Colonic mucosa (tissue), 4 donors: Measurements from ENCODE around the gene ERVW-1. TPM values are rescaled to one million over a fixed set of nuclear protein-coding genes. Genes with fewer than 3 reads are reported as not detected.

Experiments
- DNase-seq: peaks from one replicate; pipeline ENCODE4 v3.0.0-alpha.2; 2020
- H3K27ac ChIP-seq: fragments of 200-600 bp; one replicate; pipeline ENCODE4 v1.8.0; 2021
- H3K27me3 ChIP-seq: fragments of 200-600 bp; one replicate; pipeline ENCODE4 v1.8.0; 2021
- H3K36me3 ChIP-seq: fragments of 200-600 bp; one replicate; pipeline ENCODE4 v1.8.0; 2021
- H3K4me1 ChIP-seq: fragments of 200-600 bp; one replicate; pipeline ENCODE4 v1.8.0; 2021; ENCODE audit warnings: mild to moderate bottlenecking
- H3K4me3 ChIP-seq: fragments of 200-600 bp; one replicate; pipeline ENCODE4 v1.8.0; 2021
- H3K9ac ChIP-seq, 2 donors: one replicate each; pipeline ENCODE4 v1.7.0; 2013; ENCODE audit warnings: control low read depth in 2 of 2, low read depth in 2 of 2, low read length in 2 of 2
- H3K9me3 ChIP-seq: fragments of 200-600 bp; one replicate; pipeline ENCODE4 v1.8.0; 2021
- intact Hi-C: fragments of 100-400 bp; cut with DNase I; formaldehyde crosslinking; loops from one replicate; pipeline ENCODE4 v1.14.1; 2022
- total RNA-seq, 2 donors: library from RNA; stranded (reverse); fragmentation: NEBNext Ultra II Directional in 1 of 2; extraction: Animal tissue kit (Norgen Biotek cat#: 25700) in 1 of 2; gene quantifications; one replicate each; pipeline ENCODE4 v1.2.1, GENCODE V29; 2021
- TF ChIP-seq, protein P1 (sequence below): fragments of 200-600 bp; IDR thresholded peaks from one replicate; pipeline ENCODE4 v1.8.0; 2022; ENCODE audit warnings: antibody characterized with exemption, mild to moderate bottlenecking
- donor health status: healthy.
- donor health status: DM: no; HTN: no; CAD: no.
- donor health status: DM: no; HTN: no; CAD: no.

The ERVW-1 gene
- total RNA-seq, 2 donors from 2014 or later, result not detected

DNA sequence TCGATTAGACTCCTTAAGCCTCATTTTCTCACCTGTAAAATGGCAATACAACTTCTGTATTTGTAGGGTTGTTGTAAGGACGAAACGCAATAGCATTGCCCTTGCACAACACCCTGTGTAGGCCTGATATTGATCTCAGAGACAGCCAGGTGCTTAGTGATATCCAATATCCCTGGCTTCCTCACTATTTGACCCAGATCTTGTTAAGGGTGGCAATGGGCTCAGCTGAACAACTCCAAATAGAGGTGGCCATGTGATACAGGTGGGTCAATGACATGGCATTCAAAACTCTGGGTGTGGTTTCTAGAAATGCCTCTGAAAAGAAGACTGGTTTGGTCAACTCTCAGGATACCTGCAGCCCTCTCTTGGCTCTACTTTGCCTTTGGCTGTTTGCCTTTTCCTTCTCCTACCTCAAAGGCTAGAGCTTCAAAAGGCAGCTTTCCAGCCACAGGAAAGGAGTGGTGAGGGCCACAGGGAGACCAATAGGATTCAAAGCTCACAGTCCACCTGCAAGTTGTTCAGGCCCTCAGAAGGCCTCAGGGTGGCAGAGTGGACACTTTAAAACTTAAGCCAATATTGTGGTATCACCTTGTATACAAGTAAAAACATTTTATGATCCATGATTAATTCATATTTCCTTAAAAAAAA lies 45.3 kb downstream of the ERVW-1 start:
- Histone ChIP-seq H3K9ac (no peak overlapping the region), H3K27me3 (no peaks in the 10 kb centered on the region), H3K27ac (no peak overlapping the region), H3K4me3 (no peak overlapping the region), H3K36me3 (no peaks in the 10 kb centered on the region), H3K4me1 (no peaks in the 10 kb centered on the region), H3K9me3 (no peaks in the 10 kb centered on the region)
- TF ChIP-seq, protein P1, sequence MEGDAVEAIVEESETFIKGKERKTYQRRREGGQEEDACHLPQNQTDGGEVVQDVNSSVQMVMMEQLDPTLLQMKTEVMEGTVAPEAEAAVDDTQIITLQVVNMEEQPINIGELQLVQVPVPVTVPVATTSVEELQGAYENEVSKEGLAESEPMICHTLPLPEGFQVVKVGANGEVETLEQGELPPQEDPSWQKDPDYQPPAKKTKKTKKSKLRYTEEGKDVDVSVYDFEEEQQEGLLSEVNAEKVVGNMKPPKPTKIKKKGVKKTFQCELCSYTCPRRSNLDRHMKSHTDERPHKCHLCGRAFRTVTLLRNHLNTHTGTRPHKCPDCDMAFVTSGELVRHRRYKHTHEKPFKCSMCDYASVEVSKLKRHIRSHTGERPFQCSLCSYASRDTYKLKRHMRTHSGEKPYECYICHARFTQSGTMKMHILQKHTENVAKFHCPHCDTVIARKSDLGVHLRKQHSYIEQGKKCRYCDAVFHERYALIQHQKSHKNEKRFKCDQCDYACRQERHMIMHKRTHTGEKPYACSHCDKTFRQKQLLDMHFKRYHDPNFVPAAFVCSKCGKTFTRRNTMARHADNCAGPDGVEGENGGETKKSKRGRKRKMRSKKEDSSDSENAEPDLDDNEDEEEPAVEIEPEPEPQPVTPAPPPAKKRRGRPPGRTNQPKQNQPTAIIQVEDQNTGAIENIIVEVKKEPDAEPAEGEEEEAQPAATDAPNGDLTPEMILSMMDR, result no peak
- no peak for DNase-seq
- intact Hi-C loops, result no loop called here

DNA sequence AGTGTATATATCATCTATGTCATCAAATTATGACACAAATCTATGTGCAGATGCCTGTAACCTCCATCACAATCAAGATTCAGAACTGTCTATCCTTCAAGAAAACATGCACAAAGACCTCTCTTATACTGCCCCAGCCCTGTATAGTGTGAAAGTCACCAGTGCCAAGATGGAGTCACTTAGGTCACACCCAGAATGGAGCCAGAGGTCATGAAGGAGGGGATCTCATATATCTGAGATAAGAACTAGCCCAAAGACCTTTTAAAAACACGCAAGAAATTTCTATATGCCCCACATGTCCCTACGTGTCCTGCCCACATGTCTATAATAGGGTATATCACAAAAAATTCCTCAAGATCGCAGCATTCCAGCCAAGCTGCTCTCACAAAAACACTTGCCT lies 50.6 kb downstream of the ERVW-1 start:
- no peaks in the 10 kb centered on the region for H3K9me3 ChIP-seq
- no peak overlapping the region for H3K27ac ChIP-seq
- H3K4me1 ChIP-seq, result no peaks in the 10 kb centered on the region
- intact Hi-C loops, result no loop called here
- no peak for DNase-seq
- H3K4me3 ChIP-seq, result no peak overlapping the region
- H3K27me3 ChIP-seq, result no peaks in the 10 kb centered on the region
- no peaks in the 10 kb centered on the region for H3K36me3 ChIP-seq
- TF ChIP-seq, protein P1, result no peak
- no peak overlapping the region for H3K9ac ChIP-seq

DNA sequence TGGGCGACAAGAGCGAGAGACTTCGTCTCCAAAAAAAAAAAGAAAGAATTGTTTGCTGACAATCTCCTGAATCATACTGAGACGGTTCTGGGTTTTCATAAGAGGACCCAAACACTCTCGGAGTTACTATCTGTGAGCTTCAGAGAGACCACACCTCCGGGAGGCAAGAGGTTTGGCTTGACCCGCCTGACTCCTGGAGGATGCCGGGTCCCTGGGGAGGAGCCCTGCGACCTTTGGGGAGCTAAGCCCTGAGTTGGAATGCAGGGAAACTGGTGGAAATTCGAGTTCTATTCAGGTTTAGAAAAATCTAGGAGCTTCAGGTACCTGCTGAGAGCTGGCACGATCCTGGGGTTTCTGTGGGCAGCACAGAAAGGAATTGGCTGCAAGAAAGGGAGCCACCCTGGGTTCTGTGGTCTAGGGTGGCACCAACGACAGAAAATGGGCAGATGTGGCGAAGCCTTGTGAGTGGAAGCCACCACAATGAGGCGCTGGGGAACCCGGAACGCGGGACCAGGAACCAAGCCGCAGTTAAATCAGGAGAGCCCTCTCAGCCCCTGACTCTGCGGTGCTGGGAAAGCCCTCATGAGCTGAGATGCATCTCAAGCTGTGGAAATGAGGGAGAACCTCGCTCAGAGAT lies 52.3 kb downstream of the ERVW-1 start:
- no peak overlapping the region for H3K27ac ChIP-seq
- H3K36me3 ChIP-seq, result no peaks in the 10 kb centered on the region
- DNase-seq, result peak; percentile 43
- TF ChIP-seq, protein P1, result no peak
- H3K9me3 ChIP-seq, result no peaks in the 10 kb centered on the region
- H3K27me3 ChIP-seq, result no peaks in the 10 kb centered on the region
- intact Hi-C loops, result no loop called here
- no peak overlapping the region for H3K4me3 ChIP-seq
- H3K4me1 ChIP-seq, result no peaks in the 10 kb centered on the region
- no peak overlapping the region for H3K9ac ChIP-seq

DNA sequence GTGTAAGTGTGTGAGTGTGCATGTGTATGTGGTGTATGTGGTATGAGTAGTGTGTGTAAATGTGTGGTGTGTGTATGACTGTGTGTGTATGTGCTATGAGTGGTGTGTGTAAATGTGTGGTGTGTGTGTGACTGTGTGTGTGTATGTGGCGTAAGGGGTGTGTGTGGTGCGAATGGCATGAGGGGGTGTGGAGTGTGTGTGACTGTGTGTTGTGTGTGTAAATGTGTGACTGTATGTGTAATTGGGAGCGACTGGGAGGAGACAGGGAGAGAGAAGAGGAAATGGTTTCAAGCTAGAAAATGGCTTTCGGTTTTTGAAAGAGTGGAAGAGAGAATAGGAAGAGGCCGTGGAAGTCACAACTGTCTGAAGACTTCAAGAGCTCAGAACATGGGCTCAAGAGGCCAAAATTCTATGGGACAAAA lies 54.0 kb downstream of the ERVW-1 start:
- Histone ChIP-seq H3K4me3 (no peak overlapping the region), H3K9ac (no peak overlapping the region), H3K27ac (no peak overlapping the region), H3K9me3 (no peaks in the 10 kb centered on the region), H3K27me3 (no peaks in the 10 kb centered on the region), H3K36me3 (no peaks in the 10 kb centered on the region), H3K4me1 (no peaks in the 10 kb centered on the region)
- TF ChIP-seq, protein P1, result no peak
- no peak for DNase-seq
- intact Hi-C loops, result no loop called here

DNA sequence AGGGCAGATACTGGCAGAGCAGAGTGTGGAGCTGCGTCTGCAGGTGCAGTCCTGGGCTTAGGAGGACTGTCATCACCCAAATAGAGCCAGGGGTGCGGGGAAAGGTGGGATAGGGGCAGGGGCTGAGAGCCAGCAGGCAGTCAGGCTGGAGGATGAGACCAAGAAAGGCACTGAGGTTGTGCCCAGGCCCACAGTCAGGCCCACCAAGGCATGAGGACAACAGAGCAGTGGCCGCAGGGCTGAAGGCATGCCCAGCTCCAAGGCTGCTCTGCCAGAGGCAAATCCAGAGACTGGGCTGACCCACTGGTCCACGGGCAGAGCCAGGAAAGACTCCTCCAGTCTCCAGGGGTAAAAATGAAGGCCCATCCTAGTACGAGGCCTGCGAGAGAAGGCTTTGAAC lies 54.8 kb downstream of the ERVW-1 start:
- Histone ChIP-seq H3K4me3 (no peak overlapping the region), H3K27ac (no peak overlapping the region), H3K4me1 (no peaks in the 10 kb centered on the region), H3K9me3 (no peaks in the 10 kb centered on the region), H3K9ac (no peak overlapping the region), H3K27me3 (no peaks in the 10 kb centered on the region), H3K36me3 (no peaks in the 10 kb centered on the region)
- DNase-seq, result no peak
- TF ChIP-seq, protein P1, result no peak
- intact Hi-C loops, result no loop called here
